NT2/D1 (cell line): Measurements from ENCODE around the gene OR2L5.

Source experiments
- DNase-seq: peaks from one replicate; pipeline ENCODE4 v3.0.0-alpha.2; 2011; ENCODE audit warnings: low read depth, low spot score
- H3K27me3 ChIP-seq: 2 replicates; pipeline ENCODE4 v1.6.0; 2011; ENCODE audit warnings: mild to moderate bottlenecking; ENCODE audit not compliant: insufficient read length, insufficient read depth
- H3K36me3 ChIP-seq: 2 replicates; pipeline ENCODE4 v1.6.1; 2011; ENCODE audit warnings: mild to moderate bottlenecking, low read length, mixed read lengths; ENCODE audit not compliant: insufficient read depth, insufficient read length
- H3K4me1 ChIP-seq: 2 replicates; pipeline ENCODE4 v1.5.1; 2011; ENCODE audit not compliant: insufficient read depth, insufficient read length
- H3K4me3 ChIP-seq: 2 replicates; pipeline ENCODE4 v1.5.1; 2011; ENCODE audit warnings: low read depth; ENCODE audit not compliant: insufficient read length
- H3K9ac ChIP-seq: 2 replicates; pipeline ENCODE4 v1.6.0; 2011; ENCODE audit warnings: low read depth; ENCODE audit not compliant: insufficient read length
- H3K9me3 ChIP-seq: 2 replicates; pipeline ENCODE4 v1.5.1; 2011; ENCODE audit warnings: mild to moderate bottlenecking, low read length; ENCODE audit not compliant: insufficient read depth
- SUZ12 ChIP-seq: IDR thresholded peaks from 2 replicates; pipeline ENCODE4 v1.6.1; 2011; ENCODE audit not compliant: insufficient read length, insufficient read depth; ENCODE audit errors: extremely low read depth
- YY1 ChIP-seq: IDR thresholded peaks from 2 replicates; pipeline ENCODE4 v1.6.1; 2011; ENCODE audit not compliant: insufficient read length, insufficient read depth
- ZNF274 ChIP-seq: IDR thresholded peaks from 2 replicates; pipeline ENCODE4 v1.6.1; 2011; ENCODE audit warnings: mild to moderate bottlenecking, low read depth, low read length

OR2L5 gene

DNA sequence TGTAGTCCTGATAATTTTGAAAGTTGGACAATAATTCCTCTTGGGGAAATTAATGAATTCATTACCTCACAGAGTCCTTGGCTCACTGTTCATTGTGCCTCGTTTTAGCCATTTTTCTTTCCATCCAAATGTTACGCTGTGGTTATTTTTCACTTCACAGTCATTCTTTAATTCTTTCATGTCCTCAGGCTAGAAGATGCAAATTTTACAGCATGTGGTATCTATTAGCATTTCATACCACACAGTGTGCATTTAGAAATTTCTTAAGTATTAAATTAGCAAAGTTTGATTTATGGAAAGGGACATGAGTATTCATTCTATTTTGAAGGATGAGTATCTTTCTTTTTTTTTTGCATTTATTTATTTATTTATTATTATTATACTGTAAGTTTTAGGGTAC is 51.6 kb downstream of the OR2L5 start:
- Histone ChIP-seq H3K4me1 (no peaks in the 10 kb centered on the region), H3K9ac (no peak overlapping the region), H3K4me3 (no peak overlapping the region), H3K27me3 (peaks cover 3% of the 10 kb centered on the region), H3K9me3 (no peaks in the 10 kb centered on the region), H3K36me3 (no peaks in the 10 kb centered on the region)
- DNase-seq: no peak
- TF ChIP-seq ZNF274 (no peak), SUZ12 (no peak), YY1 (no peak)

DNA sequence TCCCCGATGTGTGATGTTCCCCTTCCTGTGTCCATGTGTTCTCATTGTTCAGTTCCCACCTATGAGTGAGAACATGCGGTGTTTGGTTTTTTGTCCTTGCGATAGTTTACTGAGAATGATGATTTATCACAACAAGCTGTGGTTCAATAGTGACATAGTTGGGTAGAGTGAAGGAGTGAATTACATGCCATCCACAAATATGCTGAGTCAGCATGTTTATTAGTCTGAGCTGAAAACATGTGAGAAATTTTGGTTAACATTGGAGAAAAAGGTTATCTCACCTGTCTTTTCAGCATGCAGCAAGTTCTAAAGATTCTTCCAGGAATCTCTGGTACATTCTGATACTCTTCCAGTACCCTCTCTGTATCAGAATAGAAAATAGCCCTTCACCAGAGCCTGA is 52.1 kb downstream of the OR2L5 start:
- Histone ChIP-seq H3K27me3 (peaks cover 3% of the 10 kb centered on the region), H3K9ac (no peak overlapping the region), H3K36me3 (no peaks in the 10 kb centered on the region), H3K4me1 (no peaks in the 10 kb centered on the region), H3K9me3 (no peaks in the 10 kb centered on the region), H3K4me3 (no peak overlapping the region)
- no peak for TF ChIP-seq SUZ12
- TF ChIP-seq ZNF274: no peak
- TF ChIP-seq YY1: no peak
- no peak for DNase-seq
